ENCODE results near the gene ADARB1. TPM values are rescaled to one million over a fixed set of nuclear protein-coding genes. Genes with fewer than 3 reads are reported as not detected.

ADARB1 gene
- polyA plus RNA-seq, 3 donors, result 0.40 to 2.6 (median 1.0) TPM

DNA sequence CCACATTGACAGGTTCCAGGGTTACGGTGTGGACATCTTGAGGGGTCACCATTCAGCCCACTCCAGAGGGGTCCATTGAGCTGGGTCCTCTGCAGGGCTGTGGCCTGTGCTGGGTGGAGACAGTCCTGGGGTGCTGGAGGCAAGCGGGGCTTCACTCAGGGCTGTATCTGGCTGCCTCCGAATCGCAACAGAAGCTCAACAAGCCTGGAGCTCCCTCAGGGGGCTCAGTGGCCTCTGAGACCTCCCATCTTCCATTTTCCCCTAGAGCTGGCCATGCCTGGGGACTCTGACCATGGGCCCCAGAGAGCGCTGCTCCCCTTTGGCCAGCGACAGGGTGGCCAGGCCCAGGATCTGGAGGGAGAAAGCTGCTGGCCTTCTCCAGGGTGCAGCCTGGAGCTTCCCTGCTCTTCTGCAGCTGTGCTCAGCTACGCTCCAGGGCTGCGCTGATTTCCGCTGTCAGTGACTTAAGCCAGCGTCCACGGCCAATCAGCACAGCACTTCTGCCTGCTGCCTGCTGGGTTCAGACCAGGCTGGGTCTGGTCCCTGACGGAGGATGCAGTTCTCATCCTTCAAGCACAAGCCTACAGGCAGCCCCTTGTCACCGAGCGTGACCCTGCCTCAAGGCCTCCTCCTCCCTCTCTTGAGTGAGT lies 45.0 kb upstream of the ADARB1 start:
- no peak overlapping the region for H3K9ac ChIP-seq (ENCODE audit: insufficient read depth, low read length, poor library complexity, severe bottlenecking)
- no peak overlapping the region for H2AFZ ChIP-seq (ENCODE audit: insufficient read depth, low read depth, low read length, poor library complexity, severe bottlenecking)
- H3K27ac ChIP-seq (ENCODE audit: low read depth in 1 of 2, low read length in 2 of 2), result no peak overlapping the region
- DNase-seq, result no peak
- no peak overlapping the region for H3K4me2 ChIP-seq (replicated peaks; ENCODE audit: extremely low read depth, low read length, poor library complexity, severe bottlenecking)
- no peak overlapping the region for H3K4me3 ChIP-seq (replicated peaks in 1 of 3; ENCODE audit: low read depth in 2 of 3, low read length in 3 of 3)
- Mint-ChIP-seq H3K4me3 (no peak overlapping the region), H3K27me3 (ENCODE audit: low read depth in 3 of 3) (peaks cover 0 to 18% (median 7%) of the 10 kb centered on the region in 3 donors), H3K9me3 (peaks cover 0 to 2% (median 0%) of the 10 kb centered on the region in 7 donors), H3K4me1 (peaks cover 20% of the 10 kb centered on the region), H3K36me3 (no peaks in the 10 kb centered on the region), H3K27ac (no peak overlapping the region)
- H3K27me3 ChIP-seq (ENCODE audit: control insufficient read depth in 2 of 2, insufficient read depth in 2 of 2, low read length in 2 of 2), result peaks cover 0 to 4% of the 10 kb centered on the region in 2 donors
- no peaks in the 10 kb centered on the region for H3K9me3 ChIP-seq (replicated peaks in 1 of 2; ENCODE audit: control insufficient read depth in 1 of 2, insufficient read depth in 1 of 2, low read length in 2 of 2)
- 95% methylated on average over 13 of the region's 14 CpGs for WGBS (ENCODE audit: insufficient coverage)
- H3K36me3 ChIP-seq (replicated peaks in 1 of 2; ENCODE audit: control insufficient read depth in 1 of 2, insufficient read depth in 2 of 2, low read length in 2 of 2), result no peaks in the 10 kb centered on the region
- no peaks in the 10 kb centered on the region for H3K79me2 ChIP-seq (ENCODE audit: insufficient read depth, low read length)
- TF ChIP-seq, protein P1, sequence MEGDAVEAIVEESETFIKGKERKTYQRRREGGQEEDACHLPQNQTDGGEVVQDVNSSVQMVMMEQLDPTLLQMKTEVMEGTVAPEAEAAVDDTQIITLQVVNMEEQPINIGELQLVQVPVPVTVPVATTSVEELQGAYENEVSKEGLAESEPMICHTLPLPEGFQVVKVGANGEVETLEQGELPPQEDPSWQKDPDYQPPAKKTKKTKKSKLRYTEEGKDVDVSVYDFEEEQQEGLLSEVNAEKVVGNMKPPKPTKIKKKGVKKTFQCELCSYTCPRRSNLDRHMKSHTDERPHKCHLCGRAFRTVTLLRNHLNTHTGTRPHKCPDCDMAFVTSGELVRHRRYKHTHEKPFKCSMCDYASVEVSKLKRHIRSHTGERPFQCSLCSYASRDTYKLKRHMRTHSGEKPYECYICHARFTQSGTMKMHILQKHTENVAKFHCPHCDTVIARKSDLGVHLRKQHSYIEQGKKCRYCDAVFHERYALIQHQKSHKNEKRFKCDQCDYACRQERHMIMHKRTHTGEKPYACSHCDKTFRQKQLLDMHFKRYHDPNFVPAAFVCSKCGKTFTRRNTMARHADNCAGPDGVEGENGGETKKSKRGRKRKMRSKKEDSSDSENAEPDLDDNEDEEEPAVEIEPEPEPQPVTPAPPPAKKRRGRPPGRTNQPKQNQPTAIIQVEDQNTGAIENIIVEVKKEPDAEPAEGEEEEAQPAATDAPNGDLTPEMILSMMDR (IDR thresholded peaks at IDR 0.05), result no peak
- H3K4me1 ChIP-seq (ENCODE audit: control insufficient read depth in 1 of 2, insufficient read depth in 2 of 2, low read length in 2 of 2), result peaks cover 5 to 8% of the 10 kb centered on the region in 2 donors
- intact Hi-C loops (cut with micrococcal nuclease), result no loop called here
- H4K20me1 ChIP-seq (ENCODE audit: insufficient read depth, low read length), result no peaks in the 10 kb centered on the region

DNA sequence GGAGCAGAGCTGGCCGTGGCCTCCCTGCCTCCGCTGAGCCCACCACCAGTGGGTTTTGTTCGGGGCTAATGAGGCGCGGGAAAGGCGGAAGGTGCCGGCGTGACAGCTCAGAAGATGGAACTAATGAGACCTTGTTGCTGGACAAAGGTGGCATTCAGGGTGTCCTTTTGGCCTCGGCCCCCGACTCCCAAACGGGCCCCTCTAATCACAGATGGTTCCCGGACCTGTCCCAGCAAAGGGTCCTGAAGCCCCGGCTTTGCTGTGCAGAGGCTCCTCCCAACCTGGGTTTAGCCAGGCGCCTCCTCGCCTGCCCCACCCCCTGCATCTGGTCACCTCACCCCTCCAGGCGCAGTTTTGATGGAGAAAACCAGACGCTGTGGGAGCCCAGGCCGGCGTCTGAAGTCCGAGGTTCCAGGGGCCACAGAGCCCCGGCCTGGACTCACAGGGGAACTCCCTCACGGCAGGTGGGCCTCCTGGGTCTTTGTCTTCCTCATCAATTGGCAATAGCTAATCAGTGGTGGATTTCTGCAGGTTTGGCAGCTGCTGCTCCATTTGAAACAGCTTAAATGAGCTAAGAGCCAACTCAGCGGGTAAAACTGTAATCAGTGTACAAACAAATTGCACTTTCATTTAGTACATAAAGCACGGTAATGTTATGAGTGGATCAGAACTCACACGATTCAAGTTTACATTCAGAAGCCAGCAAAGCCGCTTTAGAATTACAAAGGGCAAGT lies 44.3 kb upstream of the ADARB1 start:
- TF ChIP-seq, protein P1 (IDR thresholded peaks at IDR 0.05), result no peak
- H3K36me3 ChIP-seq (replicated peaks in 1 of 2; ENCODE audit: control insufficient read depth in 1 of 2, insufficient read depth in 2 of 2, low read length in 2 of 2), result no peaks in the 10 kb centered on the region
- Mint-ChIP-seq H3K4me3 (no peak overlapping the region), H3K36me3 (no peaks in the 10 kb centered on the region), H3K27me3 (ENCODE audit: low read depth in 3 of 3) (peaks cover 0 to 18% (median 7%) of the 10 kb centered on the region in 3 donors), H3K9me3 (peaks cover 0 to 2% (median 0%) of the 10 kb centered on the region in 7 donors), H3K27ac (no peak overlapping the region), H3K4me1 (peaks cover 20% of the 10 kb centered on the region)
- H4K20me1 ChIP-seq (ENCODE audit: insufficient read depth, low read length), result no peaks in the 10 kb centered on the region
- WGBS (ENCODE audit: insufficient coverage), result 94% methylated on average over 23 of the region's 26 CpGs
- H3K4me1 ChIP-seq (ENCODE audit: control insufficient read depth in 1 of 2, insufficient read depth in 2 of 2, low read length in 2 of 2), result peaks cover 5 to 8% of the 10 kb centered on the region in 2 donors
- H3K27me3 ChIP-seq (ENCODE audit: control insufficient read depth in 2 of 2, insufficient read depth in 2 of 2, low read length in 2 of 2), result peaks cover 0 to 4% of the 10 kb centered on the region in 2 donors
- H3K4me2 ChIP-seq (replicated peaks; ENCODE audit: extremely low read depth, low read length, poor library complexity, severe bottlenecking), result no peak overlapping the region
- no peak overlapping the region for H3K27ac ChIP-seq (ENCODE audit: low read depth in 1 of 2, low read length in 2 of 2)
- H3K9me3 ChIP-seq (replicated peaks in 1 of 2; ENCODE audit: control insufficient read depth in 1 of 2, insufficient read depth in 1 of 2, low read length in 2 of 2), result no peaks in the 10 kb centered on the region
- H3K9ac ChIP-seq (ENCODE audit: insufficient read depth, low read length, poor library complexity, severe bottlenecking), result no peak overlapping the region
- no peaks in the 10 kb centered on the region for H3K79me2 ChIP-seq (ENCODE audit: insufficient read depth, low read length)
- H3K4me3 ChIP-seq (replicated peaks in 1 of 3; ENCODE audit: low read depth in 2 of 3, low read length in 3 of 3), result no peak overlapping the region
- intact Hi-C loops (cut with micrococcal nuclease), result no loop called here
- DNase-seq, result no peak
- no peak overlapping the region for H2AFZ ChIP-seq (ENCODE audit: insufficient read depth, low read depth, low read length, poor library complexity, severe bottlenecking)

All from CD14-positive monocyte (primary cell).